HCT116 (cell line): ENCODE data around the gene NFATC1. TPM values are rescaled to one million over a fixed set of nuclear protein-coding genes. Genes with fewer than 3 reads are reported as not detected.

Source experiments
- ATAC-seq: fragments of 200-7000 bp; cut with Tn5 transposase; 2 replicates; pipeline ENCODE4 v1.9.1; 2020; ENCODE audit warnings: mild to moderate bottlenecking, moderate library complexity
- BruUV-seq: library from RNA; stranded (reverse); fragments of 400-500 nt; replicated peaks from 2 replicates; lab custom pipeline; 2021; lab: Mats Ljungman, UMichigan
- CTCF ChIA-PET: fragments of 300-600 bp; sonication (Branson Sonifier 250); formaldehyde crosslinking; loops from one replicate; lab custom pipeline; 2021; ENCODE audit warnings: antibody characterized with exemption; lab: Charles Lee
- POLR2A ChIA-PET: fragments of 300-600, 350-600 bp; sonication (Branson Sonifier 250); formaldehyde crosslinking; loops from one replicate; lab custom pipeline; 2021; ENCODE audit warnings: antibody characterized with exemption; lab: Charles Lee
- RAD21 ChIA-PET, 2 experiments: fragments of 300-600 bp; sonication (Branson Sonifier 250); formaldehyde crosslinking; loops; one replicate each; lab custom pipeline; 2023; ENCODE audit warnings: low total read pairs in 2 of 2; ENCODE audit not compliant: uncharacterized antibody in 2 of 2, unreplicated experiment in 2 of 2, low non-redundant PET in 1 of 2; lab: Charles Lee
- DNase-seq: peaks from one replicate; pipeline ENCODE4 v3.0.0-alpha.2; 2010; ENCODE audit warnings: low read depth, low spot score
- H2AFZ ChIP-seq: fragments of 200-600 bp; shearing (Covaris generic), sonication (generic); 2 replicates; pipeline ENCODE4 v1.6.1; 2017; ENCODE audit warnings: low read depth, mixed run types, mixed read lengths, antibody characterized with exemption, low read length; ENCODE audit not compliant: poor library complexity, severe bottlenecking
- H3K27ac ChIP-seq: 2 replicates; pipeline ENCODE4 v1.5.1; 2012; ENCODE audit warnings: low read depth, low read length
- H3K27me3 ChIP-seq: fragments of 200-600 bp; sonication (generic); 2 replicates; pipeline ENCODE4 v1.6.1; 2016; ENCODE audit warnings: mixed run types, low read length, mixed read lengths; ENCODE audit not compliant: insufficient read depth
- H3K36me3 ChIP-seq, 2 experiments: fragments of 200-500 bp in 1 of 2; fragments of 200-600 bp in 1 of 2; sonication (Bioruptor generic) in 1 of 2; sonication (generic) in 1 of 2; 2 replicates each; pipeline versions ENCODE4 v1.5.1 to v1.6.1; 2014 to 2016; ENCODE audit warnings: low read length in 2 of 2, inconsistent platforms in 1 of 2, mixed read lengths in 1 of 2, mixed run types in 1 of 2; ENCODE audit not compliant: insufficient read depth in 2 of 2, control insufficient read depth in 1 of 2
- H3K4me1 ChIP-seq, 2 experiments: fragments of 200-600 bp in 1 of 2; sonication (generic) in 1 of 2; 2 replicates each; pipeline versions ENCODE4 v1.5.1 to v1.6.1; 2012 to 2017; ENCODE audit warnings: low read length in 2 of 2, inconsistent platforms in 1 of 2, mild to moderate bottlenecking in 1 of 2, mixed read lengths in 1 of 2, mixed run types in 1 of 2, moderate library complexity in 1 of 2; ENCODE audit not compliant: insufficient read depth in 2 of 2, control insufficient read depth in 1 of 2
- H3K4me2 ChIP-seq: fragments of 200-600 bp; sonication (generic); 2 replicates; pipeline ENCODE4 v1.6.1; 2017; ENCODE audit warnings: mixed run types, low read length, mixed read lengths
- H3K4me3 ChIP-seq, 2 experiments: fragments of 200-600 bp in 1 of 2; sonication (generic) in 1 of 2; replicated peaks in 1 of 2; 2 replicates each; pipeline ENCODE4 v1.5.1; 2011 to 2016; ENCODE audit warnings: low read length in 2 of 2, control low read depth in 1 of 2, low read depth in 1 of 2, mild to moderate bottlenecking in 1 of 2, mixed read lengths in 1 of 2, mixed run types in 1 of 2
- H3K79me2 ChIP-seq: fragments of 200-600 bp; sonication (generic); 2 replicates; pipeline ENCODE4 v1.6.1; 2017; ENCODE audit warnings: mild to moderate bottlenecking, mixed run types, low read length, moderate library complexity, mixed read lengths; ENCODE audit not compliant: insufficient read depth
- H3K9ac ChIP-seq: fragments of 200-600 bp; sonication (generic); 2 replicates; pipeline ENCODE4 v1.6.1; 2016; ENCODE audit warnings: low read length, mixed read lengths
- H3K9me2 ChIP-seq: fragments of 200-600 bp; sonication (generic), shearing (Covaris generic); 2 replicates; pipeline ENCODE4 v1.6.1; 2017; ENCODE audit warnings: mixed run types, mild to moderate bottlenecking, moderate library complexity; ENCODE audit not compliant: insufficient read depth
- H3K9me3 ChIP-seq, 2 experiments: fragments of 200-500 bp in 1 of 2; fragments of 200-600 bp in 1 of 2; sonication (Bioruptor generic) in 1 of 2; sonication (generic) in 1 of 2; 2 replicates each; pipeline ENCODE4 v1.6.1; 2014 to 2017; ENCODE audit warnings: low read length in 2 of 2, mixed read lengths in 2 of 2, inconsistent platforms in 1 of 2, low read depth in 1 of 2, mild to moderate bottlenecking in 1 of 2, mixed run types in 1 of 2, moderate library complexity in 1 of 2; ENCODE audit not compliant: control insufficient read depth in 1 of 2, insufficient read depth in 1 of 2
- H4K20me1 ChIP-seq: fragments of 200-600 bp; sonication (generic), shearing (Covaris generic); 2 replicates; pipeline ENCODE4 v1.6.1; 2017; ENCODE audit warnings: mixed run types, mild to moderate bottlenecking, moderate library complexity; ENCODE audit not compliant: insufficient read depth
- CBX3 ChIP-seq: IDR thresholded peaks from 2 replicates; pipeline ENCODE4 v1.6.1; 2012; ENCODE audit warnings: low read depth
- EGR1 ChIP-seq: IDR thresholded peaks from 2 replicates; pipeline ENCODE4 v1.6.1; 2012; ENCODE audit warnings: low read depth
- ELF1 ChIP-seq: IDR thresholded peaks from 2 replicates; pipeline ENCODE4 v1.6.1; 2012; ENCODE audit warnings: low read depth, borderline replicate concordance
- EZH2 ChIP-seq: fragments of 200-600 bp; sonication (generic); IDR thresholded peaks from 2 replicates; pipeline ENCODE4 v1.6.1; 2017; ENCODE audit warnings: antibody characterized with exemption, mixed run types
- EZH2phosphoT487 ChIP-seq: fragments of 200-600 bp; IDR thresholded peaks from 2 replicates; pipeline ENCODE4 v1.6.1; 2018; ENCODE audit warnings: antibody characterized with exemption, borderline replicate concordance
- FOSL1 ChIP-seq: IDR thresholded peaks from 2 replicates; pipeline ENCODE4 v1.6.1; 2012; ENCODE audit warnings: low read depth
- JUND ChIP-seq: IDR thresholded peaks from 2 replicates; pipeline ENCODE4 v1.6.1; 2012
- POLR2A ChIP-seq: IDR thresholded peaks from 2 replicates; pipeline ENCODE4 v1.7.0; 2011; ENCODE audit warnings: borderline replicate concordance; ENCODE audit not compliant: insufficient read depth, insufficient read length; ENCODE audit errors: extremely low read depth
- RAD21 ChIP-seq: IDR thresholded peaks from 2 replicates; pipeline ENCODE4 v1.6.1; 2012; ENCODE audit warnings: low read depth, mild to moderate bottlenecking
- SIN3A ChIP-seq: IDR thresholded peaks from 2 replicates; pipeline ENCODE4 v1.6.1; 2012; ENCODE audit warnings: low read depth
- SRF ChIP-seq: IDR thresholded peaks from 2 replicates; pipeline ENCODE4 v1.6.1; 2012; ENCODE audit warnings: low read depth
- TCF7L2 ChIP-seq: IDR thresholded peaks from 2 replicates; pipeline ENCODE4 v1.7.0; 2011; ENCODE audit warnings: borderline replicate concordance, inconsistent platforms; ENCODE audit not compliant: insufficient read depth, insufficient read length; ENCODE audit errors: extremely low read depth
- YY1 ChIP-seq: IDR thresholded peaks from 2 replicates; pipeline ENCODE4 v1.6.1; 2011; ENCODE audit warnings: low read length, low read depth, moderate library complexity, mild to moderate bottlenecking; ENCODE audit not compliant: insufficient replicate concordance; ENCODE audit errors: extremely low read depth
- ZFX ChIP-seq: fragments of 450-650 bp; IDR thresholded peaks from 2 replicates; pipeline ENCODE4 v1.6.1; 2017
- ZNF274 ChIP-seq: fragments of 200-500 bp; sonication (Bioruptor generic); IDR thresholded peaks from 2 replicates; pipeline ENCODE4 v1.6.1; 2014; ENCODE audit warnings: mild to moderate bottlenecking, low read depth, low read length, inconsistent platforms
- intact Hi-C: fragments of 100-400 bp; cut with micrococcal nuclease; formaldehyde crosslinking; loops from 2 replicates; pipeline ENCODE4 v1.10.0; 2022
- total RNA-seq: library from RNA; stranded (reverse); gene quantifications from one replicate; pipeline ENCODE4 v1.2.1, GENCODE V29; 2021; ENCODE audit not compliant: unreplicated experiment
- TF ChIP-seq, protein P1 (sequence below): IDR thresholded peaks from 2 replicates; pipeline ENCODE4 v1.6.1; 2011; ENCODE audit warnings: mild to moderate bottlenecking, low read length, moderate library complexity; ENCODE audit not compliant: insufficient replicate concordance; ENCODE audit errors: extremely low read depth
- TF ChIP-seq, protein P2 (sequence below): IDR thresholded peaks from 2 replicates; pipeline ENCODE4 v1.6.1; 2012
- TF ChIP-seq, protein P3 (sequence below): IDR thresholded peaks from 2 replicates; pipeline ENCODE4 v1.6.1; 2012

Gene NFATC1
- total RNA-seq, 1 experiment from 2014 or later: 20.8 TPM

DNA sequence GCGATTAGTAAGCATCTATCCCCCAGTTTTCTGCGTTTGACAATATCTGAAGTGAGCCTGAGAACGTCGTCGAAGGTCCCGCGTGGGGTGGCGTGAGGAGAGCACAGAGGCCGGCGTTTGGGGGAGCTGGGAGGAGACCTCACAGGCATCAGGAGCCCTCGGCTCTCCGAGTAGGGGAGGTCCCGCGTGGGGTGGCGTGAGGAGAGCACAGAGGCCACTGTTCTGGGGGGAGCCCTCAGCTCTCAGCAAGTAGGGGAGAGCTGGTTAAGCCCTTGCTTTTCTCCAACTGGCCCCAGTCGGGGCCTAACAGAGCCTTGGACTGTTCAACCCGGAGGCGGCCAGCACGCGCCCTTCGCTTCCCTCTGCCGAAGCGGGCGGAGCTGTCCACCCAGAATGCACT is 134.3 kb downstream of the NFATC1 start:
- Histone ChIP-seq H3K36me3 (no peaks in the 10 kb centered on the region), H3K4me2 (no peak overlapping the region), H3K4me3 (no peak overlapping the region), H3K79me2 (no peaks in the 10 kb centered on the region), H3K9ac (no peak overlapping the region), H3K27ac (no peak overlapping the region), H3K4me1 (no peaks in the 10 kb centered on the region), H3K27me3 (no peaks in the 10 kb centered on the region), H3K9me3 (no peaks in the 10 kb centered on the region), H4K20me1 (no peaks in the 10 kb centered on the region), H2AFZ (no peak overlapping the region), H3K9me2 (no peaks in the 10 kb centered on the region)
- TF ChIP-seq SIN3A (no peak), ELF1 (no peak)
- RAD21 ChIA-PET: no interaction called here
- no peak for DNase-seq
- CTCF ChIA-PET: interaction anchor here (1.2 kb wide), 1 partner anchor 9 kb away, joined by 5 read pairs; no protein-coding TSS in a partner anchor
- BruUV-seq: no TSS peak
- intact Hi-C loops: loop anchor here (2.0 kb wide), 1 partner anchor 115 kb away; no protein-coding TSS in a partner anchor
- POLR2A ChIA-PET: no interaction called here
- no peak for ATAC-seq

DNA sequence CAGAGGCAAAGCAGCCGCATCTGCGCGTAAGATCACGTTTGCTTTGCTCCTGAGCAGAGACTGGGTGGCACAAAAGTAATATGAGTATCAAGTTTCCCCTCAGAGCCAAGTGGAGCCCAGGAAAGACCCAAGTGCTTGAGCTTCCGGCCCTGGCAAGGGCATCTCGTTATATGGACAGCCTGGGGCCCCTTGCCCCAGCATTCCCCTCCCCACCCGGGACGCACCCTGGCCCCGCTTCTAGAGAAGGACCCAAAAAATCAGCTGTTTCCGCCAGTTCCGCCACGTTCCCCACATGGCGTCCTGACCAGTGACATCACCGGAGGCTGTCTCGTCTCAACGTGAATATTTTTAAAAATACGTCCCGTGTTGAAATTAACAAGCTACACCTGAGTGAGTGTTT is 135.1 kb downstream of the NFATC1 start:
- Histone ChIP-seq H3K4me3 (no peak overlapping the region), H3K9me3 (no peaks in the 10 kb centered on the region), H3K9me2 (no peaks in the 10 kb centered on the region), H2AFZ (no peak overlapping the region), H3K4me1 (no peaks in the 10 kb centered on the region), H3K27me3 (no peaks in the 10 kb centered on the region), H3K27ac (no peak overlapping the region), H3K4me2 (no peak overlapping the region), H4K20me1 (no peaks in the 10 kb centered on the region), H3K36me3 (no peaks in the 10 kb centered on the region), H3K9ac (no peak overlapping the region), H3K79me2 (no peaks in the 10 kb centered on the region)
- DNase-seq: no peak
- no TSS peak for BruUV-seq
- no peak for ATAC-seq
- ChIA-PET CTCF (interaction anchor here (1.2 kb wide), 1 partner anchor 8 kb away, joined by 5 read pairs; no protein-coding TSS in a partner anchor), POLR2A (no interaction called here), RAD21 (no interaction called here)
- intact Hi-C loops: no loop called here
- TF ChIP-seq ZFX (no peak), RAD21 (no peak), CBX3 (no peak), JUND (no peak), SRF (no peak), YY1 (no peak), EGR1 (no peak), FOSL1 (no peak), TCF7L2 (no peak), EZH2phosphoT487 (no peak), ZNF274 (no peak), POLR2A (no peak), ELF1 (no peak), EZH2 (no peak), SIN3A (no peak)
- TF ChIP-seq, protein P1, sequence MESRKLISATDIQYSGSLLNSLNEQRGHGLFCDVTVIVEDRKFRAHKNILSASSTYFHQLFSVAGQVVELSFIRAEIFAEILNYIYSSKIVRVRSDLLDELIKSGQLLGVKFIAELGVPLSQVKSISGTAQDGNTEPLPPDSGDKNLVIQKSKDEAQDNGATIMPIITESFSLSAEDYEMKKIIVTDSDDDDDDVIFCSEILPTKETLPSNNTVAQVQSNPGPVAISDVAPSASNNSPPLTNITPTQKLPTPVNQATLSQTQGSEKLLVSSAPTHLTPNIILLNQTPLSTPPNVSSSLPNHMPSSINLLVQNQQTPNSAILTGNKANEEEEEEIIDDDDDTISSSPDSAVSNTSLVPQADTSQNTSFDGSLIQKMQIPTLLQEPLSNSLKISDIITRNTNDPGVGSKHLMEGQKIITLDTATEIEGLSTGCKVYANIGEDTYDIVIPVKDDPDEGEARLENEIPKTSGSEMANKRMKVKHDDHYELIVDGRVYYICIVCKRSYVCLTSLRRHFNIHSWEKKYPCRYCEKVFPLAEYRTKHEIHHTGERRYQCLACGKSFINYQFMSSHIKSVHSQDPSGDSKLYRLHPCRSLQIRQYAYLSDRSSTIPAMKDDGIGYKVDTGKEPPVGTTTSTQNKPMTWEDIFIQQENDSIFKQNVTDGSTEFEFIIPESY: no peak
- TF ChIP-seq, protein P2, sequence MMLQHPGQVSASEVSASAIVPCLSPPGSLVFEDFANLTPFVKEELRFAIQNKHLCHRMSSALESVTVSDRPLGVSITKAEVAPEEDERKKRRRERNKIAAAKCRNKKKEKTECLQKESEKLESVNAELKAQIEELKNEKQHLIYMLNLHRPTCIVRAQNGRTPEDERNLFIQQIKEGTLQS: no peak
- TF ChIP-seq, protein P3, sequence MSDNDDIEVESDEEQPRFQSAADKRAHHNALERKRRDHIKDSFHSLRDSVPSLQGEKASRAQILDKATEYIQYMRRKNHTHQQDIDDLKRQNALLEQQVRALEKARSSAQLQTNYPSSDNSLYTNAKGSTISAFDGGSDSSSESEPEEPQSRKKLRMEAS: no peak
